Body of pancreas (tissue), 4 donors: Measurements from ENCODE around the gene LRRFIP2.

Source experiments
- POLR2A ChIP-seq, 3 donors: fragments of 450-650 bp; IDR thresholded peaks; one replicate each; pipeline ENCODE4 v1.6.1; 2016; ENCODE audit warnings: antibody characterized with exemption in 3 of 3, mild to moderate bottlenecking in 2 of 3
- TF ChIP-seq, protein P1 (sequence below), 7 experiments: fragments of 450-650 bp in 4 of 7; fragments of 200-600 bp in 3 of 7; sonication (generic) in 3 of 7; IDR thresholded peaks; one replicate each; pipeline ENCODE4 v1.5.1; 2016 to 2019; ENCODE audit warnings: antibody characterized with exemption in 7 of 7

DNA sequence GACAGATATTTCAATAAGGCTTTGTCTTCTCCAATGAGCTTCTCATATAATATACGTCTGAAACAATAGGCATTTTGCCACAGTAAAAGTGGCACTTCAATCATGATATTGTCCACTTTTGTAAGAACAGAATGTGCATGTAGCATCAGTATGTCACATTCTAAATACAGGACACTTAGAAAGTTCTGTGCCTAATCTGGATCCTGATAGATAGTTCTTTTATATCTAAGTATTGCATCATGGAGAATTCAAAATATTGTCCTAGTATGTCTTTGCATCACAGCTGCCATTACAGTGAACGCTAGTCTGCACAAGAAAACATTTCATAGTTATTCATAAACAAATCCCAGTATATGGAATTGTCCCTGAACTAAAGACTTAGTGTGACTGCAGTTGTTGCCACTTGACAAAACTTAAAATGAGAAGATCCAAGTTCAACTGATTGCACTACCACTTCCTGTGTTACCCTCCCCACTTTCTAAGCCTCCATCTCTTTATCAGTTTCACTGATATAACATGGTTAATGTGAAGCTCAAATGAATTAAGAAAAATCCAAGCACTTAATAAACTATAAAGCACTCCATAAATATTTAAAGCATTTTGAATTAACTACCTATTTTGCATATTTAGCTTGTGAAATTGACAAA, 19.6 kb downstream of the LRRFIP2 start:
- TF ChIP-seq, protein P1, sequence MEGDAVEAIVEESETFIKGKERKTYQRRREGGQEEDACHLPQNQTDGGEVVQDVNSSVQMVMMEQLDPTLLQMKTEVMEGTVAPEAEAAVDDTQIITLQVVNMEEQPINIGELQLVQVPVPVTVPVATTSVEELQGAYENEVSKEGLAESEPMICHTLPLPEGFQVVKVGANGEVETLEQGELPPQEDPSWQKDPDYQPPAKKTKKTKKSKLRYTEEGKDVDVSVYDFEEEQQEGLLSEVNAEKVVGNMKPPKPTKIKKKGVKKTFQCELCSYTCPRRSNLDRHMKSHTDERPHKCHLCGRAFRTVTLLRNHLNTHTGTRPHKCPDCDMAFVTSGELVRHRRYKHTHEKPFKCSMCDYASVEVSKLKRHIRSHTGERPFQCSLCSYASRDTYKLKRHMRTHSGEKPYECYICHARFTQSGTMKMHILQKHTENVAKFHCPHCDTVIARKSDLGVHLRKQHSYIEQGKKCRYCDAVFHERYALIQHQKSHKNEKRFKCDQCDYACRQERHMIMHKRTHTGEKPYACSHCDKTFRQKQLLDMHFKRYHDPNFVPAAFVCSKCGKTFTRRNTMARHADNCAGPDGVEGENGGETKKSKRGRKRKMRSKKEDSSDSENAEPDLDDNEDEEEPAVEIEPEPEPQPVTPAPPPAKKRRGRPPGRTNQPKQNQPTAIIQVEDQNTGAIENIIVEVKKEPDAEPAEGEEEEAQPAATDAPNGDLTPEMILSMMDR (IDR thresholded peaks at IDR 0.05): no peak
- no peak for TF ChIP-seq POLR2A (IDR thresholded peaks at IDR 0.05)
